ENCODE measurements around the gene PRKCA. TPM values are rescaled to one million over a fixed set of nuclear protein-coding genes. Genes with fewer than 3 reads are reported as not detected.

Gene PRKCA
- total RNA-seq, 1 donor from 2014 or later = 29.0 TPM

DNA sequence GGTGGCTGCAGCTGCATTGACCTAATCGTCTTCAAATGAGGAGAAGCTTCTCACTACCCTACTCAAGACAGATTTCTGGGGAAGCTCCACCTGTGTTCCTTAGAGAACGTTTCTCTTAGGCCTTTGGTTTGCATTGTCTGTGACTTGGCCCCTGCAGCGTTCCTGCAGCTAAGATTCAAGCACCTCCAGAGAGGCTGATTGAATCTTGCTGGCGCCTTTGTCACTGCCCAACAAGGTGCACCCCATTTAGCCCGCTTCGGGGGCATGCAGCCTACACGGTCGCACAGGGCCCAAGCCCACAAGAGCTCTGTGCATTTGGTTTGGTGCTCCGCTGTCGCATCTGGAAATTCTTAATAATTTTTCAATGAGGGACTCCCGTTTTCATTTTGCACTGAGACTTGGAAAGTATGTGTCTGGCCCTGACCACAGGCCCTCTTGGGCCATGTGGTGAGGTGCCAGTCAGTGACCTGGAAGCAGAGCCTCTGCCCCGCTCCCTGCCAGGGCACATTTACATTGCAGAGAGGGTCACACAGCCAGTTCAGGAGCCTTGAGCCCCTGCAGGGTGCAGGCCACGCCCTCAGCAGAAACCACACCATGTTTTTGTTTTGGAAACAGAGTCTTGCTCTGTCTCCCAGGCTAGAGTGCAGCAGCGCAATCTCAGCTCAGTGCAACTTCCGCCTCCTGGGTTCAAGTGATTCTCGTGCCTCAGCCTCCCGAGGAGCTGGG, 481.4 kb downstream of the PRKCA start:
- Histone ChIP-seq H3K36me3 (peaks cover 14% of the 10 kb centered on the region), H3K27ac (no peak overlapping the region), H3K4me3 (no peak overlapping the region), H3K4me1 (no peaks in the 10 kb centered on the region), H3K9me3 (no peaks in the 10 kb centered on the region), H3K27me3 (ENCODE audit: low read depth) (no peaks in the 10 kb centered on the region)
- no peak for ATAC-seq
- TF ChIP-seq, protein P1, sequence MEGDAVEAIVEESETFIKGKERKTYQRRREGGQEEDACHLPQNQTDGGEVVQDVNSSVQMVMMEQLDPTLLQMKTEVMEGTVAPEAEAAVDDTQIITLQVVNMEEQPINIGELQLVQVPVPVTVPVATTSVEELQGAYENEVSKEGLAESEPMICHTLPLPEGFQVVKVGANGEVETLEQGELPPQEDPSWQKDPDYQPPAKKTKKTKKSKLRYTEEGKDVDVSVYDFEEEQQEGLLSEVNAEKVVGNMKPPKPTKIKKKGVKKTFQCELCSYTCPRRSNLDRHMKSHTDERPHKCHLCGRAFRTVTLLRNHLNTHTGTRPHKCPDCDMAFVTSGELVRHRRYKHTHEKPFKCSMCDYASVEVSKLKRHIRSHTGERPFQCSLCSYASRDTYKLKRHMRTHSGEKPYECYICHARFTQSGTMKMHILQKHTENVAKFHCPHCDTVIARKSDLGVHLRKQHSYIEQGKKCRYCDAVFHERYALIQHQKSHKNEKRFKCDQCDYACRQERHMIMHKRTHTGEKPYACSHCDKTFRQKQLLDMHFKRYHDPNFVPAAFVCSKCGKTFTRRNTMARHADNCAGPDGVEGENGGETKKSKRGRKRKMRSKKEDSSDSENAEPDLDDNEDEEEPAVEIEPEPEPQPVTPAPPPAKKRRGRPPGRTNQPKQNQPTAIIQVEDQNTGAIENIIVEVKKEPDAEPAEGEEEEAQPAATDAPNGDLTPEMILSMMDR (IDR thresholded peaks at IDR 0.05) = no peak
- intact Hi-C loops (cut with DNase I) = no loop called here
- DNase-seq = no peak

DNA sequence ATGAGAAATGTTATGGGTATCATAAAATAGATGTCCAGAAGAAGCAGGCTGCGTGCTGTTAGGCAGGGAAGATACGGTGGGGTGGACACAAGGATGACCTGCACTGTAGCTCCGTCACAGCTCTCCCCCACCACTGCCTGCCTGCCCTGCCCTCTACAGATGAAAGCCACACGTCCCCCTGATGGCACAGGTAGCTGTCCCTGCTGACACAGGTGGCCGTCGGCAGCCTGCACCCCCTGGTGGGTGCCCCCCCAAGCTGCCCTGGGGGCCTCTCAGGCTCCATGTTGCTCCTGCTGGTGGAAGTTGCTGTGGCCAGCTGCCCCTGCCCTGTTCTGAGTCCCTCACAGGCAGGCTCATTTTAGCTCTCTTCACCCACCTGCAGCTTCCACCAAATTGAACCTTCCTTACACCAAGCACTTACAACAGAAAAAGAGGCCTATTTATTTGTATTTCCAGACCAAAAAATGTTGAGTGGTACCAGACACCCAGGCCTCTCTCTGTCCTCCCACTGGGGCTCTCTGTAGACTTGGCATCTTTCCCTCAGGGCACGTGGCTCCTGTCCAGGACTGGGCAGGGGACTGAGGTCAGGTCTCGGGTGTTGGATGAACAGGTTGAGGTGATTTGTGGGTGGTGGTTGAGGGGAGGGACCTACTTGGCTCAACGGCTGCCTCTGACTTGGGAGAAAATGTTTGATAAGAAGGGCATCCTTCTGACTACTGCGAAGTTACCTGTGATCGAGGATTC, 482.4 kb downstream of the PRKCA start:
- ATAC-seq (peak in 1 of 2 donors; percentile 34), DNase-seq (no peak)
- peaks cover 23% of the 10 kb centered on the region for H3K36me3 ChIP-seq
- no peaks in the 10 kb centered on the region for H3K9me3 ChIP-seq
- H3K4me3 ChIP-seq = no peak overlapping the region
- no peaks in the 10 kb centered on the region for H3K4me1 ChIP-seq
- H3K27me3 ChIP-seq (ENCODE audit: low read depth) = no peaks in the 10 kb centered on the region
- TF ChIP-seq, protein P1 (IDR thresholded peaks at IDR 0.05) = no peak
- intact Hi-C loops (cut with DNase I) = no loop called here
- H3K27ac ChIP-seq = no peak overlapping the region

DNA sequence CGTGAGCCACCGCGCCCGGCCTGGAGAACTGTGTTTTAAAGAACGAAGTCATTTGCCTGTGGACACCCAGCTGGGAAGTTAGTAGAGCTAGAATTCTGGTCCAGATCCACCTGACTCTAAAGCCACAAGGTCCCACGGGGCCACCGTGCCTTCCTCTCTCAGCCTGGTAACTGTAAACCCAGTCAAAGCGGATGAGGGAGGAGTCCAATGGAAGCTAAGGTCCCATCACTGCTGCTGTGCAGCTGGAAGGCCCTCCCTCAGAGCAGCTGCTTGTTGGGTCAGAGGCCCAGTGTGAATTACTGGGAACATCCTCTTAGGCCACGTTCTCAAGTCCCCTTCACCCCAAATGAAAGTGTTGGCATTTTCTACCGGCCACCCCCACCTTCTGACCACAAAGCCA, 483.7 kb downstream of the PRKCA start:
- TF ChIP-seq, protein P1 (IDR thresholded peaks at IDR 0.05) = no peak
- intact Hi-C loops (cut with DNase I) = no loop called here
- Histone ChIP-seq H3K36me3 (peaks cover 28% of the 10 kb centered on the region), H3K27ac (no peak overlapping the region), H3K4me3 (no peak overlapping the region), H3K27me3 (ENCODE audit: low read depth) (no peaks in the 10 kb centered on the region), H3K9me3 (no peaks in the 10 kb centered on the region), H3K4me1 (no peaks in the 10 kb centered on the region)
- ATAC-seq = no peak
- DNase-seq = no peak

DNA sequence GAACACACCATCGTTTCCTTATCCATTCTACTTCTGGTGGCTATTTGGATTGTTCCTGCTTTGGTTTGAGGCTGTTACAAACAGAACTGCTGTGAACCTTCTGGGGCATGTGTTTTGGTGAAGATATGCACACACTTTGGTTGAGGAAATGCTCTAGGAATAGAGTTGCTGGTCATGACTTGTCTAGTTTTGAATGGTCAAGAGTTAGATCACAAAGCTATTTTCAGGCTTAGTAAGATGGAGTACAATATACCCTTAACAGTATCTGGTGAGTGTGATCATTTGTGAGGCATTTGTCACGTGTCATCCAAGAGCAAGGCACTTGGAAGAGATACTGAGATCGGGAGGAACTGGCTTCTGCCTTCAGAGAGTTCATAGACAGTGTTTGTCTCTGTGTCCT, 485.5 kb downstream of the PRKCA start:
- DNase-seq (no peak), ATAC-seq (no peak)
- no peak overlapping the region for H3K4me3 ChIP-seq
- intact Hi-C loops (cut with DNase I) = no loop called here
- TF ChIP-seq, protein P1 (IDR thresholded peaks at IDR 0.05) = no peak
- no peaks in the 10 kb centered on the region for H3K27me3 ChIP-seq (ENCODE audit: low read depth)
- no peaks in the 10 kb centered on the region for H3K4me1 ChIP-seq
- no peaks in the 10 kb centered on the region for H3K9me3 ChIP-seq
- peaks cover 28% of the 10 kb centered on the region for H3K36me3 ChIP-seq
- no peak overlapping the region for H3K27ac ChIP-seq

DNA sequence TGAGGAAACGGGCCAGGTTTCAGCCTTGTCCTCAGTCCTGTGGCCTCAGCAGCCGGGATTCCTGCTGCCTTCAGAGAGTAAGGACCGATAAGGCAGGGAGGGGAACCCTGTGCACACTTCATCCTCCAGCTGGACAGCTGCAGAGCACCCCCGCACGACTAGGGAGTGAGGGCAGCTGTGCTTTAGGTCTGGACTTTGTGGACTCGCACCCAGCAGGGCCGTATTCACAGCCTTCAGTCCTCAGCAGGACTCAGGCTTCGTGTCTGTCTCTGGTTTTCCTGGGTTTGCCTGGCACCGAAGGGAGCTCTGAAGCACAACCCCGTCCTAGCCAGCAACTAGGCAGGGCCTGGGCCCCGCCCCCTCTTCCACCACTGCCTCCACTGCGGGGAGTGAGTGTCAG, 486.7 kb downstream of the PRKCA start:
- Histone ChIP-seq H3K4me3 (no peak overlapping the region), H3K9me3 (no peaks in the 10 kb centered on the region), H3K27ac (no peak overlapping the region), H3K4me1 (no peaks in the 10 kb centered on the region), H3K27me3 (ENCODE audit: low read depth) (no peaks in the 10 kb centered on the region), H3K36me3 (peaks cover 28% of the 10 kb centered on the region)
- TF ChIP-seq, protein P1 (IDR thresholded peaks at IDR 0.05) = no peak
- ATAC-seq (no peak), DNase-seq (no peak)
- intact Hi-C loops (cut with DNase I) = no loop called here
